ENCODE results near the gene PHF1.

GRCh38 chr6:33427585-33428223 is 16.9 kb downstream of the PHF1 start:
- no peak for TF ChIP-seq CTCF (IDR thresholded peaks at IDR 0.05)
- no peak for TF ChIP-seq POLR2A (IDR thresholded peaks at IDR 0.05)

Measured in Peyer's patch (tissue), 4 donors.